Testis (tissue), 3 donors: Measurements from ENCODE around the gene ANKLE1. TPM values are rescaled to one million over a fixed set of nuclear protein-coding genes. Genes with fewer than 3 reads are reported as not detected.

Experiments used
- DNase-seq: peaks from one replicate; pipeline ENCODE4 v3.0.0-alpha.2; 2019
- H3K27ac ChIP-seq, 2 donors: fragments of 200-600 bp; sonication (generic); one replicate each; pipeline ENCODE4 v1.5.1; 2019
- H3K27me3 ChIP-seq: fragments of 200-600 bp; sonication (generic); one replicate; pipeline ENCODE4 v1.5.1; 2019
- H3K36me3 ChIP-seq: fragments of 200-600 bp; sonication (generic); one replicate; pipeline ENCODE4 v1.5.1; 2017; ENCODE audit warnings: low read depth; ENCODE audit errors: missing control alignments
- H3K4me1 ChIP-seq: fragments of 200-600 bp; sonication (generic); one replicate; pipeline ENCODE4 v1.5.1; 2019
- H3K4me3 ChIP-seq, 2 donors: fragments of 200-600 bp; sonication (generic); one replicate each; pipeline ENCODE4 v1.5.1; 2017 to 2019
- H3K9me3 ChIP-seq: fragments of 200-600 bp; sonication (generic); one replicate; pipeline ENCODE4 v1.5.1; 2017
- CTCF ChIP-seq, 3 experiments: fragments of 450-650 bp in 2 of 3; fragments of 200-600 bp in 1 of 3; sonication (generic) in 1 of 3; IDR thresholded peaks; one replicate each; pipeline ENCODE4 v1.5.1; 2016 to 2019; ENCODE audit warnings: antibody characterized with exemption in 3 of 3, mild to moderate bottlenecking in 2 of 3, moderate library complexity in 1 of 3
- POLR2A ChIP-seq: fragments of 450-650 bp; IDR thresholded peaks from one replicate; pipeline ENCODE4 v1.6.1; 2017; ENCODE audit warnings: antibody characterized with exemption, mild to moderate bottlenecking, moderate library complexity
- WGBS, 2 donors: methylation state at CpG; one replicate each; pipeline ENCODE4 v1.1.5; 2018; 5-methylcytosine and 5-hydroxymethylcytosine counted together
- intact Hi-C: fragments of 100-400 bp; cut with DNase I; formaldehyde crosslinking; loops from one replicate; pipeline ENCODE4 v1.15.1; 2023; ENCODE audit warnings: low total_unique reads
- polyA plus RNA-seq: library from polyadenylated mRNA; stranded (reverse); fragments of 350-450 nt; fragmentation: Illumina TruSeq; extraction: RNeasy Lipid Tissue Mini Kit (QIAGEN cat#74804); gene quantifications from one replicate; pipeline ENCODE4 v1.2.3, GENCODE V29; 2014; ENCODE audit warnings: low read depth, low replicate concordance; ENCODE audit not compliant: insufficient read depth
- total RNA-seq, 2 donors: library from RNA; depleted of rRNA; stranded (reverse); fragments of >200 nt; gene quantifications; one replicate each; pipeline ENCODE4 v1.2.3, GENCODE V29; 2016

Gene ANKLE1
- total and polyA plus RNA-seq, 3 donors from 2014 or later = 0.45 to 5.3 (median 3.1) TPM

GRCh38 chr19:17302391-17303166 is 20.9 kb downstream of the ANKLE1 start:
- Histone ChIP-seq H3K4me3 (peak overlapping the region; percentile 69 to 83), H3K4me1 (peaks cover 36% of the 10 kb centered on the region), H3K27ac (peak overlapping the region; percentile 55 to 76), H3K36me3 (no peaks in the 10 kb centered on the region), H3K9me3 (no peaks in the 10 kb centered on the region), H3K27me3 (no peaks in the 10 kb centered on the region)
- intact Hi-C loops = no loop called here
- no peak for TF ChIP-seq POLR2A
- no peak for TF ChIP-seq CTCF (IDR thresholded peaks at IDR 0.05)
- no peak for DNase-seq
- WGBS, 2 donors = 6% methylated on average over 28 of the region's 29 CpGs; no CpG with 5 or more reads in 1 of the 2 donors

- no peaks in the 10 kb centered on the region for H3K36me3 ChIP-seq
- 2 to 5% methylated on average over 20 to 41 of the region's 52 CpGs for WGBS, 2 donors
- peak within 1 kb of the TSS; percentile 55 to 76 for H3K27ac ChIP-seq
- peaks cover 36% of the 10 kb centered on the region for H3K4me1 ChIP-seq
- TF ChIP-seq POLR2A = no peak
- peak; percentile 71 to 78 (median 75) for TF ChIP-seq CTCF (IDR thresholded peaks at IDR 0.05)
- intact Hi-C loops = no loop called here
- DNase-seq = peak; percentile 97
- no peaks in the 10 kb centered on the region for H3K27me3 ChIP-seq
- H3K4me3 ChIP-seq = peak within 1 kb of the TSS; percentile 69 to 83
- H3K9me3 ChIP-seq = no peaks in the 10 kb centered on the region
These were observed 21.7 kb downstream of the ANKLE1 start, which contains the start of gene ABHD8 for GRCh38 chr19:17303167-17303939. Gene ABHD8 (minus strand): TSS chr19:17303425. CDS start chr19:17301616, 1,809 bp downstream.

GRCh38 chr19:17303940-17304267 is 22.2 kb downstream of the ANKLE1 start:
- intact Hi-C loops = no loop called here

GRCh38 chr19:17304386-17305215 is 22.9 kb downstream of the ANKLE1 start:
- DNase-seq = no peak
- Histone ChIP-seq H3K27ac (peak overlapping the region in 1 of 2 donors; percentile 84), H3K4me3 (no peak overlapping the region), H3K27me3 (no peaks in the 10 kb centered on the region), H3K9me3 (no peaks in the 10 kb centered on the region), H3K4me1 (peaks cover 36% of the 10 kb centered on the region), H3K36me3 (no peaks in the 10 kb centered on the region)
- intact Hi-C loops = no loop called here
- WGBS, 2 donors = 39 to 45% methylated on average over 12 of the region's 12 CpGs
- TF ChIP-seq POLR2A = no peak
- TF ChIP-seq CTCF (IDR thresholded peaks at IDR 0.05) = no peak

More at GRCh38 chr19:17303940-17304267, 22.2 kb downstream of the ANKLE1 start:
- Histone ChIP-seq H3K27ac (no peak overlapping the region), H3K27me3 (no peaks in the 10 kb centered on the region), H3K4me3 (no peak overlapping the region), H3K36me3 (no peaks in the 10 kb centered on the region), H3K9me3 (no peaks in the 10 kb centered on the region), H3K4me1 (peaks cover 36% of the 10 kb centered on the region)
- DNase-seq = no peak
- no peak for TF ChIP-seq POLR2A
- TF ChIP-seq CTCF (IDR thresholded peaks at IDR 0.05) = no peak
- WGBS, 2 donors = 42 to 50% methylated on average over 12 of the region's 12 CpGs
